AG04449 (cell line): Measurements from ENCODE around the gene ATF3.

Experiments
- CTCF ChIA-PET: fragments of 350-600 bp; formaldehyde crosslinking; extraction: SDS; loops from one replicate; lab custom pipeline; 2021; ENCODE audit warnings: antibody characterized with exemption; lab: Yijun Ruan, JAX
- POLR2A ChIA-PET: fragments of 400-600, 350-600 bp; formaldehyde crosslinking; extraction: SDS; loops from one replicate; lab custom pipeline; 2020; ENCODE audit warnings: antibody characterized with exemption, inconsistent platforms; lab: Yijun Ruan, JAX
- DNase-seq: peaks from one replicate; pipeline ENCODE4 v3.0.0-alpha.2; 2010; ENCODE audit warnings: low read depth, low spot score
- H3K4me3 ChIP-seq: 2 replicates; pipeline ENCODE4 v1.5.1; 2011; ENCODE audit warnings: low read depth, mild to moderate bottlenecking, control low read depth, low read length
- CTCF ChIP-seq: IDR thresholded peaks from one replicate; pipeline ENCODE4 v1.5.1; 2011; ENCODE audit warnings: mild to moderate bottlenecking, moderate library complexity, low read length, control low read depth, inconsistent platforms; ENCODE audit not compliant: insufficient read depth; ENCODE audit errors: missing control alignments

Gene ATF3

GRCh38 chr1:212584092-212584886, 24.3 kb upstream of the ATF3 start:
- no peak overlapping the region for H3K4me3 ChIP-seq

GRCh38 chr1:212585210-212585609, 23.4 kb upstream of the ATF3 start:
- TF ChIP-seq CTCF: no peak
- POLR2A ChIA-PET: no interaction called here
- CTCF ChIA-PET: no interaction called here
- H3K4me3 ChIP-seq: no peak overlapping the region
- no peak for DNase-seq

More at GRCh38 chr1:212584092-212584886, 24.3 kb upstream of the ATF3 start:
- ChIA-PET CTCF (interaction anchor here (1.0 to 1.2 kb wide), 2 partner anchors 12 to 21 kb away, joined by 4 to 5 read pairs; no protein-coding TSS in a partner anchor), POLR2A (no interaction called here)
- TF ChIP-seq CTCF: no peak
- no peak for DNase-seq

GRCh38 chr1:212586206-212587015, 22.1 kb upstream of the ATF3 start:
- no peak for TF ChIP-seq CTCF
- H3K4me3 ChIP-seq: no peak overlapping the region
- DNase-seq: no peak
- CTCF ChIA-PET: no interaction called here
- POLR2A ChIA-PET: no interaction called here

GRCh38 chr1:212587016-212587887, 21.3 kb upstream of the ATF3 start:
- TF ChIP-seq CTCF: no peak
- peak; percentile 37 for DNase-seq
- POLR2A ChIA-PET: no interaction called here
- no peak overlapping the region for H3K4me3 ChIP-seq
- CTCF ChIA-PET: no interaction called here

- ChIA-PET CTCF (interaction anchor here (1.0 to 1.5 kb wide), 2 partner anchors 14 to 110 kb away, joined by 3 to 4 read pairs; no protein-coding TSS in a partner anchor), POLR2A (no interaction called here)
- H3K4me3 ChIP-seq: no peak overlapping the region
- no peak for DNase-seq
- TF ChIP-seq CTCF: no peak
Observed at GRCh38 chr1:212587888-212588510, 20.6 kb upstream of the ATF3 start.
